Vagina (tissue), 2 donors: ENCODE data around the gene PMEPA1. TPM values are rescaled to one million over a fixed set of nuclear protein-coding genes. Genes with fewer than 3 reads are reported as not detected.
A peak's percentile ranks its signal among the peaks of the same experiment; 100 is the strongest.

Source experiments
- DNase-seq, 2 donors: peaks; one replicate each; pipeline ENCODE4 v3.0.0-alpha.2; 2017; ENCODE audit errors: extremely low spot score in 2 of 2
- H3K27ac ChIP-seq: fragments of 200-600 bp; sonication (generic); one replicate; pipeline ENCODE4 v1.5.1; 2019
- H3K27me3 ChIP-seq: fragments of 200-600 bp; sonication (generic); one replicate; pipeline ENCODE4 v1.5.1; 2019
- H3K36me3 ChIP-seq, 2 donors: fragments of 200-600 bp; sonication (generic); one replicate each; pipeline ENCODE4 v1.5.1; 2017 to 2019
- H3K4me1 ChIP-seq: fragments of 200-600 bp; sonication (generic); one replicate; pipeline ENCODE4 v1.5.1; 2019
- H3K4me3 ChIP-seq, 2 donors: fragments of 200-600 bp; sonication (generic); 1 replicate in 1 of 2; 2 replicates in 1 of 2; pipeline ENCODE4 v1.5.1; 2016 to 2019
- H3K9me3 ChIP-seq: fragments of 200-600 bp; sonication (generic); one replicate; pipeline ENCODE4 v1.5.1; 2019
- POLR2A ChIP-seq, 2 donors: fragments of 450-650 bp; IDR thresholded peaks; one replicate each; pipeline ENCODE4 v1.6.1; 2017; ENCODE audit warnings: antibody characterized with exemption in 2 of 2, mild to moderate bottlenecking in 2 of 2, moderate library complexity in 2 of 2
- POLR2AphosphoS5 ChIP-seq, 2 donors: sonication (generic); formaldehyde crosslinking; IDR thresholded peaks; one replicate each; pipeline ENCODE4 v1.9.0; 2017; ENCODE audit warnings: antibody characterized with exemption in 2 of 2, mild to moderate bottlenecking in 2 of 2, low read depth in 1 of 2; ENCODE audit not compliant: insufficient read depth in 1 of 2
- intact Hi-C: fragments of 100-400 bp; cut with DNase I; formaldehyde crosslinking; loops from one replicate; pipeline ENCODE4 v1.15.1; 2023
- total RNA-seq: library from RNA; depleted of rRNA; stranded (reverse); fragments of >200 nt; gene quantifications from one replicate; pipeline ENCODE4 v1.2.3, GENCODE V29; 2016
- TF ChIP-seq, protein P1 (sequence below), 3 experiments: fragments of 450-650 bp in 2 of 3; fragments of 200-600 bp in 1 of 3; sonication (generic) in 1 of 3; IDR thresholded peaks; one replicate each; pipeline ENCODE4 v1.5.1; 2017 to 2019; ENCODE audit warnings: antibody characterized with exemption in 3 of 3, mild to moderate bottlenecking in 2 of 3, moderate library complexity in 2 of 3

Gene PMEPA1
- total RNA-seq, 1 donor from 2014 or later, result 11.3 TPM

- H3K27ac ChIP-seq, result peak overlapping the region; percentile 38
- TF ChIP-seq, protein P1, sequence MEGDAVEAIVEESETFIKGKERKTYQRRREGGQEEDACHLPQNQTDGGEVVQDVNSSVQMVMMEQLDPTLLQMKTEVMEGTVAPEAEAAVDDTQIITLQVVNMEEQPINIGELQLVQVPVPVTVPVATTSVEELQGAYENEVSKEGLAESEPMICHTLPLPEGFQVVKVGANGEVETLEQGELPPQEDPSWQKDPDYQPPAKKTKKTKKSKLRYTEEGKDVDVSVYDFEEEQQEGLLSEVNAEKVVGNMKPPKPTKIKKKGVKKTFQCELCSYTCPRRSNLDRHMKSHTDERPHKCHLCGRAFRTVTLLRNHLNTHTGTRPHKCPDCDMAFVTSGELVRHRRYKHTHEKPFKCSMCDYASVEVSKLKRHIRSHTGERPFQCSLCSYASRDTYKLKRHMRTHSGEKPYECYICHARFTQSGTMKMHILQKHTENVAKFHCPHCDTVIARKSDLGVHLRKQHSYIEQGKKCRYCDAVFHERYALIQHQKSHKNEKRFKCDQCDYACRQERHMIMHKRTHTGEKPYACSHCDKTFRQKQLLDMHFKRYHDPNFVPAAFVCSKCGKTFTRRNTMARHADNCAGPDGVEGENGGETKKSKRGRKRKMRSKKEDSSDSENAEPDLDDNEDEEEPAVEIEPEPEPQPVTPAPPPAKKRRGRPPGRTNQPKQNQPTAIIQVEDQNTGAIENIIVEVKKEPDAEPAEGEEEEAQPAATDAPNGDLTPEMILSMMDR (IDR thresholded peaks at IDR 0.05), result no peak
- TF ChIP-seq POLR2A (IDR thresholded peaks at IDR 0.05) (no peak), POLR2AphosphoS5 (IDR thresholded peaks at IDR 0.05; ENCODE audit: insufficient read depth in 1 of 2, low read depth in 1 of 2) (no peak)
- H3K4me1 ChIP-seq, result peaks cover 92% of the 10 kb centered on the region
Measured at GRCh38 chr20:57695940-57696339, 13.9 kb downstream of the PMEPA1 start.

GRCh38 chr20:57695012-57695411, 14.8 kb downstream of the PMEPA1 start:
- Histone ChIP-seq H3K4me3 (no peak overlapping the region), H3K9me3 (no peaks in the 10 kb centered on the region), H3K27ac (peak overlapping the region; percentile 38), H3K36me3 (no peaks in the 10 kb centered on the region), H3K27me3 (no peaks in the 10 kb centered on the region), H3K4me1 (peaks cover 97% of the 10 kb centered on the region)
- intact Hi-C loops, result no loop called here
- TF ChIP-seq POLR2A (IDR thresholded peaks at IDR 0.05) (no peak), POLR2AphosphoS5 (IDR thresholded peaks at IDR 0.05; ENCODE audit: insufficient read depth in 1 of 2, low read depth in 1 of 2) (no peak)
- TF ChIP-seq, protein P1 (IDR thresholded peaks at IDR 0.05), result no peak
- no peak for DNase-seq

More at GRCh38 chr20:57695940-57696339, 13.9 kb downstream of the PMEPA1 start:
- H3K27me3 ChIP-seq, result no peaks in the 10 kb centered on the region
- no peaks in the 10 kb centered on the region for H3K9me3 ChIP-seq
- no peak overlapping the region for H3K4me3 ChIP-seq
- H3K36me3 ChIP-seq, result no peaks in the 10 kb centered on the region
- intact Hi-C loops, result no loop called here
- no peak for DNase-seq

DNA sequence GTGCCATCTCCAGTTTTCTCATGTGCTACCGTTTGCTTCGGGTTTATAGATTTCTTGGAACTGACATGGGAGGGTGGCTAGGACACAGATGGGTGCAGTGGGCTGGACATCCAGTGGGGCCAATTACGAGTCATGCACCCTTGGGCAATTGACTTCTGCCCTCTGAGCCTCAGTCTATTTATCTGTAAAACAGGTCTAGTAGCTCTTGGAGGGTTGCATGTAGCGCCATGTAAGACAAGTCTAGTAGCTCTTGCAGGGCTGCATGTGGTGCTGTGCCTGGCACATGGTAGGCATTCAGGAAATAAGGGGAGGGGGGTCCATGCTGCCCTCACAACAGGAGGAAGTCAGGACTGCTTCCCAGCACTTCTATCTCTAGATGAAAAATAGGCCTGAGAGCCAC, 15.3 kb downstream of the PMEPA1 start:
- no peaks in the 10 kb centered on the region for H3K9me3 ChIP-seq
- intact Hi-C loops, result no loop called here
- H3K27me3 ChIP-seq, result no peaks in the 10 kb centered on the region
- DNase-seq, result no peak
- H3K4me3 ChIP-seq, result no peak overlapping the region
- no peaks in the 10 kb centered on the region for H3K36me3 ChIP-seq
- peak overlapping the region; percentile 38 for H3K27ac ChIP-seq
- peaks cover 97% of the 10 kb centered on the region for H3K4me1 ChIP-seq
- TF ChIP-seq POLR2A (IDR thresholded peaks at IDR 0.05) (no peak), POLR2AphosphoS5 (IDR thresholded peaks at IDR 0.05; ENCODE audit: insufficient read depth in 1 of 2, low read depth in 1 of 2) (no peak)
- TF ChIP-seq, protein P1 (IDR thresholded peaks at IDR 0.05), result no peak

DNA sequence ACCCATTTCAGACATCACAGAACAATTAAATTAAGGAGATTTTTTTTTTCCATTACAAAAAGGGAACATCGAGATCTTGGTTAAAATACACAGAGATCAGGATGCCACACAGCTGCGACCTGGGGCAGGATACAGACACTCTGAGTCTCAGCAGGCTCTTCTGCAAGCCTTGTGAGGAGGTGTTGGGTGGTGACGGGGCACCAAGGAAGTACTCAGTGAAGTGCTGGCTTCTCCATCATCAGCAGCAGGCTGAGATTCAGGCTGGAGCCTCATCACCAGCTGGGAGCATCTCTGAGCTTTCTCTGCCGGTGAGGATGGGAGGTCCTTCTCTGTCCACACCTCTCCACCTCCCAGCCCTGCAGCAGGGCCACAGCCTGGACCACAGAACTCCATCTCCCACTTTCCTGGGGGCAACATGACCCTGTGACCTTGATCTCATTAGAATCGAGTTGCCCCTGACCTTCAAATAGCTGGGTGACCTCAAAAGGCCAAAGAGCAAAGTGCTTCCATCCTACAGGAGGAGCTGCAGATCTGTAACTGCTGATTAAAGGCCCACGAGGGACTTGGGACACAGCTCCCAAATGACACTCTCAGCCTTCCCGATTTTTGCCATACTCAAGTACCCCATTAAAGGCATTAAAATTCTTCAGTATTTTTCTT, 16.0 kb downstream of the PMEPA1 start:
- peaks cover 97% of the 10 kb centered on the region for H3K4me1 ChIP-seq
- no peaks in the 10 kb centered on the region for H3K9me3 ChIP-seq
- intact Hi-C loops, result no loop called here
- H3K4me3 ChIP-seq, result no peak overlapping the region
- H3K27ac ChIP-seq, result peak overlapping the region; percentile 43
- no peaks in the 10 kb centered on the region for H3K36me3 ChIP-seq
- TF ChIP-seq, protein P1 (IDR thresholded peaks at IDR 0.05), result no peak
- TF ChIP-seq POLR2AphosphoS5 (IDR thresholded peaks at IDR 0.05; ENCODE audit: insufficient read depth in 1 of 2, low read depth in 1 of 2) (no peak), POLR2A (IDR thresholded peaks at IDR 0.05) (no peak)
- no peaks in the 10 kb centered on the region for H3K27me3 ChIP-seq
- no peak for DNase-seq

DNA sequence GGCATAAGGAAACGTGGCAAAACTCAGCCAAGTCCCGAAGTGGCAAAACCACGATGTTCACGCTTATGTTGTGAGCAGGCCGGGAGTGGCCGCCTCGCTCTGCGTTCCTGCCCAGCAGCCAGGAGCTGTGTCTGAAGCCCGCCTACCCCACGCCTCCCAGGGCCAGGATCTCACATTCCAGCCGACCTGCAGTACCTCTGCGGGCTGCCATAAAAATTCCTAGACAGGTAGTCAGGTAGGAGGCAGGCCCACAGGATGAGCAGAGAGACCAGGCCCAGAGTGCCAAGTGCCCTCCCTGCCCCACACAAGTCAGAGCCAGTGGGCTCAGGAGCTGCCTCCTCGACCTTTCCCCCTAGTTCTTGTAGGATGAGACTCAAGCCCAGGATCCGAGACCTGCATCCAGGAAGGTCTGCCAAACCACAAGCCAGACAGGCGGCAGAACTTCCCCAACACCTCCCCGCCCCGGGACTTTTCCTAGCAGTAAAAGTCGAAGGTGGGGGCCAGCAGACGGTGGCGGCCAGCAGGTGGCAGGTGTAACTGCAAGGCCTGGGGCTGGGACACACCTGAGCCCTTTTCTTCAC, 16.7 kb downstream of the PMEPA1 start:
- Histone ChIP-seq H3K27ac (peak overlapping the region; percentile 43), H3K27me3 (no peaks in the 10 kb centered on the region), H3K36me3 (no peaks in the 10 kb centered on the region), H3K4me3 (no peak overlapping the region), H3K9me3 (no peaks in the 10 kb centered on the region), H3K4me1 (peaks cover 98% of the 10 kb centered on the region)
- DNase-seq, result no peak
- intact Hi-C loops, result no loop called here
- TF ChIP-seq POLR2AphosphoS5 (IDR thresholded peaks at IDR 0.05; ENCODE audit: insufficient read depth in 1 of 2, low read depth in 1 of 2) (no peak), POLR2A (IDR thresholded peaks at IDR 0.05) (no peak)
- TF ChIP-seq, protein P1 (IDR thresholded peaks at IDR 0.05), result no peak
